GM12873 (cell line): ENCODE measurements around the gene DIO1.

Experiments
- TF ChIP-seq, protein P1 (sequence below): IDR thresholded peaks from 2 replicates; pipeline ENCODE4 v1.5.1; 2012; ENCODE audit warnings: low read depth, mild to moderate bottlenecking, moderate library complexity, low read length, control low read depth; ENCODE audit not compliant: insufficient read depth; ENCODE audit errors: missing control alignments

DIO1 gene

DNA sequence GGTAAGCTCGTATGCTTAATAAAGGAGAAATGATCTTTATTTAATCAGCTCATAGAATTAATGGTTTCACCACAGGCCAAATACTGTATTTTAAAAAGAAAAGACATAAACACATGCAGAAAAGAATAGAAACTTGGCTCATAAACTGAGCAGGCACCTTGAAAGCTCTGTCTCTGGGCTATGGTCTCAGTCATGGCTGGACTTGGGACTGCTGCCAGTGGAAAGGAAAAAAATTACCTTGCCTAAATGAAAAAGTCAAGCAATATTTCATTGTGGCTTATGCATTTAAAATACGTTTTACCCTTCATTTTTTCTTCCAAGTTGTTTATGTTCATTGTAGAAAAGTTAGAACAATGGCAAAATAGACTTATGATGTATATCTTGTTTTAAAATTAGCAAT lies 60.1 kb downstream of the DIO1 start:
- TF ChIP-seq, protein P1, sequence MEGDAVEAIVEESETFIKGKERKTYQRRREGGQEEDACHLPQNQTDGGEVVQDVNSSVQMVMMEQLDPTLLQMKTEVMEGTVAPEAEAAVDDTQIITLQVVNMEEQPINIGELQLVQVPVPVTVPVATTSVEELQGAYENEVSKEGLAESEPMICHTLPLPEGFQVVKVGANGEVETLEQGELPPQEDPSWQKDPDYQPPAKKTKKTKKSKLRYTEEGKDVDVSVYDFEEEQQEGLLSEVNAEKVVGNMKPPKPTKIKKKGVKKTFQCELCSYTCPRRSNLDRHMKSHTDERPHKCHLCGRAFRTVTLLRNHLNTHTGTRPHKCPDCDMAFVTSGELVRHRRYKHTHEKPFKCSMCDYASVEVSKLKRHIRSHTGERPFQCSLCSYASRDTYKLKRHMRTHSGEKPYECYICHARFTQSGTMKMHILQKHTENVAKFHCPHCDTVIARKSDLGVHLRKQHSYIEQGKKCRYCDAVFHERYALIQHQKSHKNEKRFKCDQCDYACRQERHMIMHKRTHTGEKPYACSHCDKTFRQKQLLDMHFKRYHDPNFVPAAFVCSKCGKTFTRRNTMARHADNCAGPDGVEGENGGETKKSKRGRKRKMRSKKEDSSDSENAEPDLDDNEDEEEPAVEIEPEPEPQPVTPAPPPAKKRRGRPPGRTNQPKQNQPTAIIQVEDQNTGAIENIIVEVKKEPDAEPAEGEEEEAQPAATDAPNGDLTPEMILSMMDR, result no peak

DNA sequence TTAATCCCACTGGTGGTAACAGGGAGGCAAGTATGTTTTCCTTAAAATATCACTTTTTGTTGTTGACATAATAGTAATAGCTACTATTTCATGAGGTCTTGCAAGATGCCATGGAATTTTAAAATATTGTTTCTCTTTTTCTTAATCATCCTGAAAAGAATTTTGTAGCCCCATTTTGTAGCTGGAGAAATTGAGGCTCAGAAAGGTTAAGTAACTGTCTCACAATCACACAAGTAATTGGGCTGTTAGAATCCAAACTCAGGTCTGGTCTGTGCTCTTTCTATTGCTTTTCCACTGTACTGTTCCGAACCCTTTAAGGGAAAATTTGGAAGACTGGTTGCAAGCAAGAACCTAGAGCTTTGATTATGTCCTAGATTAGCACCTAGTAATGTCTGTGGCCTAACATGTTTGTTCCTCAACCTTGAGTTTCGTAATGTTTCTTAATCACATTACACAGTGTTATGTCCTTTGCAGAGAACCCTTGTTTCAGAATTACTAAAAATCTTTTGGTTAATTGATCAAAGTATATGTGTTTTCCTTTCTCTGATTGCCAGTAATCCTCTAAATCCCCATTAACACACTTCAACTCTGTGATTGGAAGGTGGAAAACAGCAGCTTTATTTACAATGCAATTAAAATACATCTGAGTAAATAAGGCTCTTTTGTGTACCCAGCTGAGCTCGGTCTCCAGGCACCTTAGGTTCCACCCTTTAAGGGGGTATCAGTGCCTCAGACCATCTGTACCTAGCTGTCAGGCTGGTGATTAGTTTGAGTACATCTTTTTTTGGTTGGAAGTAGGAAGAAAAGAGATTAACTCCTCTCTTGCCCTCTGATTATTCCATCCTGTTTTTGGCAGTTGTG lies 62.6 kb downstream of the DIO1 start:
- TF ChIP-seq, protein P1, result no peak

DNA sequence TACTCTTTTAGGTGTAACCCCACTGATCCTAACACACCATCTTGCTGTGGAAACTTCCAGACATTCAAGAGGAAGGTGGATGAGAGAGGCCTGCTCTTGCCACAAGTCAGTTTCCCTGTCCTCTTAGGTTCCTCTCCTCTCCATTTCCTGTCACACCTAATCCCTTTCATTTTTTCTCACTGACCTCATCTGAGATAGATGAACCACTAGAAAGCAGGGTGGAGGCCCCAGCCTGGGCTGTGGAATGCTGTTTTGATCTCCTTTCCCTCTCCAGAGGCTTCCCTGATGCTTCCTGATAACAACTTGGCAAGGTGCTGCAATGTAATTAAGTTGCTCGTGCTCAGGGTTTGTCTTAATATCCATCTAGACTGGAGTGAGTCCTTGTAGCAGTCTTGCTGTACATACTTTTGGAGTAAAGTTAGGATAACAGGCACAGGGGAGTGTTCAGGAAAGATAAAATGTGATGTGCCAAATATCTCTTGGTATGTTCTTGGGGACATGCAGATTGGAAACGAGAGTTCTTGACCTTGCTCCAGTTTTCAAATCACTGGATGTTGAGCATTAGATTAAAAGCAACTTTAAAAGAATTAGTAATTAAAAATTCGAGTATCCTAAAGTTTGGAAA lies 63.3 kb downstream of the DIO1 start:
- TF ChIP-seq, protein P1, result no peak

DNA sequence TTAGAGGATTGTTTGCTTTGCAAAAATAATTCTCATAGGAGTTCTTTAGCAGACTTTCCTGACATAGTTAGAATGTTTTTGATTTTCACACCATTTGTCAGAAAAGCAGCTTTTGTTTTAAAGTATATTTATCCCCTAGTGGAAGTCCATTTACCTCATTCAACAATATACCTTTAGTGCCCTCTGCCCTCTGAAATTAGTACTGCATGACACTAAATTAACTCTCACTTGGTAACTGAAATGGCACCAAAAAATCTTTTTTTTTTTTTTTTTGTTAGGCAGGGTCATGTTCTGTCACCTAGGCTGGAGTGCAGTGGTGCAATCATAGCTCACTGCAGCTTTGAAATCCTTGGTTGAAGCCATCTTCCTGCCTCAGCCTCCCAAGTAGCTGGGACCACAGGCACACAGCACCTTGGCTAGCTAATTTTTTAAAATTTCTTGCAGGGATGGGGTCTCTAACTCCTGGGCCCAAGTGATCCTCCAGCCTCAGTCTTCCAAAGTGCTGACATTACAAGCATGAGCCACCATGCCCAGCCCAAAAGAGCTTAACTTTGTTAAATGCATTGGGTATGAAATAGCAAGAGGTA lies 65.8 kb downstream of the DIO1 start:
- TF ChIP-seq, protein P1, result peak; percentile 56
